HG03280 (cell line): Measurements from ENCODE around the gene MKS1.

ENCODE experiments used
- ATAC-seq: cut with Tn5 transposase; IDR thresholded peaks from one replicate; pipeline ENCODE4 v1.9.1; 2021; ENCODE audit warnings: mild to moderate bottlenecking, moderate library complexity; ENCODE audit not compliant: unreplicated experiment

The MKS1 gene

GRCh38 chr17:58170622-58171021 is 48.4 kb downstream of the MKS1 start:
- ATAC-seq = no peak

- no peak for ATAC-seq
Measured at GRCh38 chr17:58166682-58167081, 52.4 kb downstream of the MKS1 start, which contains the start of gene OR4D2. OR4D2 (plus strand) TSS chr17:58166982; CDS start chr17:58169656, 2,674 bp downstream.

GRCh38 chr17:58165981-58166380 is 53.1 kb downstream of the MKS1 start:
- no peak for ATAC-seq

- no peak for ATAC-seq
Measured at GRCh38 chr17:58161566-58161965, 57.5 kb downstream of the MKS1 start.

- ATAC-seq = no peak
Measured at GRCh38 chr17:58158181-58158580, 60.9 kb downstream of the MKS1 start.

- no peak for ATAC-seq
Measured at GRCh38 chr17:58156839-58157803, 61.9 kb downstream of the MKS1 start.
